GM13976 (cell line): ENCODE measurements around the gene RPL23.

Source experiments
- DNase-seq: peaks from one replicate; pipeline ENCODE4 v3.0.0; 2012; ENCODE audit warnings: low spot score
- in situ Hi-C: fragments of 300-500 bp; cut with MboI; formaldehyde crosslinking; loops from one replicate; pipeline ENCODE4 v1.12.0; 2022; ENCODE audit warnings: low sequenced_read_pairs, mixed read lengths, inconsistent platforms; ENCODE audit not compliant: unreplicated experiment
- TF ChIP-seq, protein P1 (sequence below): IDR thresholded peaks from 2 replicates; pipeline ENCODE4 v1.5.1; 2012; ENCODE audit warnings: borderline replicate concordance, mild to moderate bottlenecking; ENCODE audit not compliant: insufficient read depth; ENCODE audit errors: extremely low read depth, missing control alignments, control extremely low read depth

The RPL23 gene

DNA sequence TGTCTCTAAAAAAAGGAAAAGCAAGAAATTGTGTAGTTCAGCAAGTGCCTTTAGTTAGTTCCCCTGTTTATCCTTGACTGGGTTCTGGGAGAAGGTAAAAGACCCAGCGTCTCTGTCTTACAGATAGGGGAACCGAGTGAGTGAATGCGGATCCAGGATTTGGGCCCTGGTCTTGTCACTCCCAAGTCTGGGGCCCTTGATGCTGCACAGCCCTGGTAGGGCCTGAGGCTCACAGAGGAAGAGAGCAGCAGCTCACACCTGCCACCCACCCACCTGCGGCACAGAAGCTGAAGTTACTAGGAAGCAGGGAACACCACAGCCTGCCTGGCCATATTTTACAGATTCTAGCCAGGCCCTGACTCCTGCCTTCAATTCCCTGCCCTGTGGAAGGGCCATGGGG lies 38.6 kb upstream of the RPL23 start:
- DNase-seq: no peak
- in situ Hi-C loops: no loop called here
- TF ChIP-seq, protein P1, sequence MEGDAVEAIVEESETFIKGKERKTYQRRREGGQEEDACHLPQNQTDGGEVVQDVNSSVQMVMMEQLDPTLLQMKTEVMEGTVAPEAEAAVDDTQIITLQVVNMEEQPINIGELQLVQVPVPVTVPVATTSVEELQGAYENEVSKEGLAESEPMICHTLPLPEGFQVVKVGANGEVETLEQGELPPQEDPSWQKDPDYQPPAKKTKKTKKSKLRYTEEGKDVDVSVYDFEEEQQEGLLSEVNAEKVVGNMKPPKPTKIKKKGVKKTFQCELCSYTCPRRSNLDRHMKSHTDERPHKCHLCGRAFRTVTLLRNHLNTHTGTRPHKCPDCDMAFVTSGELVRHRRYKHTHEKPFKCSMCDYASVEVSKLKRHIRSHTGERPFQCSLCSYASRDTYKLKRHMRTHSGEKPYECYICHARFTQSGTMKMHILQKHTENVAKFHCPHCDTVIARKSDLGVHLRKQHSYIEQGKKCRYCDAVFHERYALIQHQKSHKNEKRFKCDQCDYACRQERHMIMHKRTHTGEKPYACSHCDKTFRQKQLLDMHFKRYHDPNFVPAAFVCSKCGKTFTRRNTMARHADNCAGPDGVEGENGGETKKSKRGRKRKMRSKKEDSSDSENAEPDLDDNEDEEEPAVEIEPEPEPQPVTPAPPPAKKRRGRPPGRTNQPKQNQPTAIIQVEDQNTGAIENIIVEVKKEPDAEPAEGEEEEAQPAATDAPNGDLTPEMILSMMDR: no peak

DNA sequence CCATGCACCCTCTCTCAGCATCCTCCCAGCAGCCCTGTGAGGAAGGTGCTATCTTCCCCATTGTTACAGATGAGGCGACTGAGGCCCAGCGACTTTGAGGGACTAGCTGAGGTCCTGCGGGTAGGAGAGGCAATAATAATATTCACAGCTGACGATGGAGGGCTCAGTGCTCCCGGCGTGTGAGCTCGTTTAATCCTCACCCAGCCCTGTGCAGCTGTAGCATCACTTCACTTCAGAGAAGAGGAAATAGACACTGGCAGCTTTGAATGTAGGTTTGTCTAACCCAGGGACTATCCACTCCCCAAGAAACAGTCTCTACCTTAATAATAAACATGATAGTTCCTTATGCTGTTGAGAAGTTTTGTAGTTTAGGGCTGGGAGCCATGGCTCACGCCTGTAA lies 37.9 kb upstream of the RPL23 start:
- no peak for DNase-seq
- TF ChIP-seq, protein P1: no peak
- in situ Hi-C loops: no loop called here

DNA sequence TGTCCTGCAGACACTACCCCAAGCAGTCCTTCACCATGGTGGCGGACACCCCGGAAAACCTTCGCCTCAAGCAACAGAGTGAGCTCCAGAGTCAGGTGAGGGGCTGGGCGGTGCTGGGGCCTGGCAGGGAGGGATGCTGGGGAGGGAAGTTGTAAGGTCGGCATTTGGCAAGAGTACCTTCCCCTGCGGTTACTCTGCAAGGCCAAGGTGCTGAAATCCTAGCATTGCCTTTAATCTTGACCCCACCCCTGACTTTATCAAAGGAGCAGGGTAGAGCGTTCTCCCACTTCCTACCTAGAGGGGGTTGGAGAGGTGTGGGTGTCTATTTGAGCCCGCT lies 36.9 kb upstream of the RPL23 start:
- in situ Hi-C loops: no loop called here
- TF ChIP-seq, protein P1: no peak
- DNase-seq: no peak

DNA sequence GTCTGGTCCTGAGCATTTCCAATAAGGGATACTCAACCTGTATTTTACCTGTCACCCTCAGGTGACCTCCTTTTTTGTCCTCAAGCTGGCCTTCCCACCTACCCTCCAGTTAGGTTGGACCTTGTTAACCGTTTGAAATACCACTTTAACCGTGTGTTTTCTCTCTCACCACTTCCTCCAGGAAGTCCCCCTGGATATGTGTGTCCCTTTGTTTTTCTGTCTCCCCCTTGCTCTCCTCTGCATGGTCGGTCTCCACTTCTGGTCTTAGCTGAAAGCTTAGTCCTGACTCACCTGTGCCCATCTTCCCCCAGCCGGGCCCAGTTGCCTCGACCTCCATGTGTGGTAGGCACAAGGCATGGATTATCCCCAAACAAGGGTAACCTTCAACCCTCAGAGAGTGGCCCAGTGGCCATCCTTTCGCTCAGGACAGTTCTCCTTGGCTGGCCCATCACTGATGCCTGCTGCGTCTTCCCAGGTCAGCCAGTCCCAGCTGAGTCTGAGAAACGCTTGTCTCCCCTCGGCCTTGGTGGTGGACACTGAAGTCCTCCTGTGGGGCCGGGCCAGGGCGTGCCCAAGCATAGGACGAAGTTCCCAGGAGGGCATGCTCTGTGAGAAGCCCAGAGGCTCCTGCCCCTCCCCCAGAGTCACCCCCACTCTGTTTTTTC lies 36.4 kb upstream of the RPL23 start:
- no peak for DNase-seq
- in situ Hi-C loops: no loop called here
- TF ChIP-seq, protein P1: no peak

DNA sequence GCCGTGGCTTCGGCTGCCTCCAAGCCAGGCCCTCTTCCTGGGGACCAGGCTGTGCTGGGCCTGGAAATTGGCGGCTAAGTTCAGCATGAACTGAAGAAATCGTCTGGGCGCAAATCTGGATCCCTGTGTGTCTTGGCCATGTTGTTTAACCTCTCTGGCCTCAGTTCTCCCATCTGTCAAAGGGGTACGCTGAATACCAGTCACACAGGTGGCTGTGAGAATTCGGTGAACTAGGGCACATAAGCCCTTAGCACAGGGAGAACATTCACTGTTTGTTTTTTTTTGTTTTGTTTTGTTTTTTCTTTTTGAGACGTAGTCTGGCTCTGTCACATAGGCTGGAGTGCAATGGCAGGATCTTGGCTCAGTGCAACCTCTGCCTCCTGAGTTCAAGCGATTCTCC lies 35.3 kb upstream of the RPL23 start:
- in situ Hi-C loops: no loop called here
- no peak for DNase-seq
- TF ChIP-seq, protein P1: no peak

DNA sequence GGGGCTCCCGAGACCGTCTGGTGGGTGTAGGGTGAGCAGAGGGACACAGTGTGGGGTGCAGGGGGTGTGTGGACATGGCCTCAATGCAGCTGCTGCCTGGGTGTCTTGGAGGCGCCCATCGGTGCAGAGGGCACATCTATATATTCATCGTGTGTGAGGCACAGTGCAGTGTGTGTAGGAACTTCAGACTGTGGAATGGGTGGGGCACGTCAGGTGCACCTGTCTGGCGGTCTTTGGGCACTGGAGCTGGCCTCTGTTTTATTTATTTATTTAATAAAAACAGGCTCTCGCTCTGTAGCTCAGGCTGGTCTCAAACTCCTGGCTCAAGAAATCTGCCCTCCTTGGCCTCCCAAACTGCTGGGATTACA lies 33.1 kb upstream of the RPL23 start:
- in situ Hi-C loops: no loop called here
- no peak for DNase-seq
- TF ChIP-seq, protein P1: no peak
